Choroid plexus epithelial cell (primary cell): ENCODE measurements around the gene SATB1.

Experiments
- DNase-seq: peaks from one replicate; pipeline ENCODE4 v3.0.0-alpha.2; 2010; ENCODE audit warnings: low read depth
- H3K4me3 ChIP-seq: 2 replicates; pipeline ENCODE4 v1.5.1; 2011; ENCODE audit warnings: low read depth, mild to moderate bottlenecking, control low read depth, low read length, moderate library complexity
- TF ChIP-seq, protein P1 (sequence below): conservative IDR thresholded peaks from 2 replicates; pipeline ENCODE4 v1.5.1; 2011; ENCODE audit warnings: low read depth, mild to moderate bottlenecking, control low read depth, inconsistent platforms, low read length, moderate library complexity

Gene SATB1

DNA sequence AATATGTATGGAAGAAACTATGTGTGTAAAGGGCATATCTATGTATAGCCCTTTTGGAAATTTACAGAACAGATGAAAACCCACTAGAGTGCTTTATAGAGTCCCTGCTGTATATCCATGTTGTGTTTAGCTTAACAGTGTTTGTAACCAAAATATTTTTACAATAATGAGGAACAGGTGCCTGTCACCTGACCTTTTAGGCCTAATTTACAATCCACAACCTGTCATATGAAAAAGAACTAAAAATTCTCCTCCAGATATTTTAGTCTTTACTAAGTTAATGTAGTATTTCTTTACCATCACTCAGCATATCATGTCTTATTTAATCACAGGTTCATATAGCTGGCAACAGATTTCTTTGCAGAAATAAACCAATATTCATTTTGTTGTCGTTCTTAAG is 16.4 kb upstream of the SATB1 start:
- TF ChIP-seq, protein P1, sequence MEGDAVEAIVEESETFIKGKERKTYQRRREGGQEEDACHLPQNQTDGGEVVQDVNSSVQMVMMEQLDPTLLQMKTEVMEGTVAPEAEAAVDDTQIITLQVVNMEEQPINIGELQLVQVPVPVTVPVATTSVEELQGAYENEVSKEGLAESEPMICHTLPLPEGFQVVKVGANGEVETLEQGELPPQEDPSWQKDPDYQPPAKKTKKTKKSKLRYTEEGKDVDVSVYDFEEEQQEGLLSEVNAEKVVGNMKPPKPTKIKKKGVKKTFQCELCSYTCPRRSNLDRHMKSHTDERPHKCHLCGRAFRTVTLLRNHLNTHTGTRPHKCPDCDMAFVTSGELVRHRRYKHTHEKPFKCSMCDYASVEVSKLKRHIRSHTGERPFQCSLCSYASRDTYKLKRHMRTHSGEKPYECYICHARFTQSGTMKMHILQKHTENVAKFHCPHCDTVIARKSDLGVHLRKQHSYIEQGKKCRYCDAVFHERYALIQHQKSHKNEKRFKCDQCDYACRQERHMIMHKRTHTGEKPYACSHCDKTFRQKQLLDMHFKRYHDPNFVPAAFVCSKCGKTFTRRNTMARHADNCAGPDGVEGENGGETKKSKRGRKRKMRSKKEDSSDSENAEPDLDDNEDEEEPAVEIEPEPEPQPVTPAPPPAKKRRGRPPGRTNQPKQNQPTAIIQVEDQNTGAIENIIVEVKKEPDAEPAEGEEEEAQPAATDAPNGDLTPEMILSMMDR = no peak
- no peak overlapping the region for H3K4me3 ChIP-seq
- no peak for DNase-seq

DNA sequence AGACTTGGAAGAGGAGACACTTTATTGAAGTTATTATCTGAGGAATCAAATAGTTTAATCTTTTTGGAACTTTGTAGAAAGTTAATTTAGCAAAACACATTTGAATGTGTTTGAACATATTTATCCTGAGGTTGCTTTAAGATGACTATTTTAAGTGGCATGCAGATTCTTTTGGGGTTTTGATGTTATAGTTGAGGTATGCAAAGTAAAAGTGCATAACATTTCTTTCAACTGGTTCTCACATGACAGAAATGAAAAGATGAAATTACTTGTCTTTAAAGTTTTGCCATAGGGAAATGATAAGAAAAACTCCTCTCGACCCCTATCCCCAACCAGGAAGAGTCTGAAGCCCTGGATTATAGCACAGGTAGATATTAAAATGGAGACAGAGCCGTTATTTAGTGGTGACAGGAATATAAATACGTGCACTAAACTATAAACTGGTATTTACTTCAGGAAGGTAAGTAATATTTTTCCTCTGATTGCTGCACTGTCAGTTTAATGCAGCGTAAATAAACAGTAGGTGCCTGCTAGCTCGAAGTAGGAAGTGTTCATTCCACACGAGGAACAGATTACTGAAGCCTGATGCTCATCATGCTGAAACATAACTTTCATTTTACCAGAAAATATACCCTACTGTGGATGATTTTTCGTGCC is 15.1 kb upstream of the SATB1 start:
- DNase-seq = no peak
- no peak overlapping the region for H3K4me3 ChIP-seq
- TF ChIP-seq, protein P1 = no peak

DNA sequence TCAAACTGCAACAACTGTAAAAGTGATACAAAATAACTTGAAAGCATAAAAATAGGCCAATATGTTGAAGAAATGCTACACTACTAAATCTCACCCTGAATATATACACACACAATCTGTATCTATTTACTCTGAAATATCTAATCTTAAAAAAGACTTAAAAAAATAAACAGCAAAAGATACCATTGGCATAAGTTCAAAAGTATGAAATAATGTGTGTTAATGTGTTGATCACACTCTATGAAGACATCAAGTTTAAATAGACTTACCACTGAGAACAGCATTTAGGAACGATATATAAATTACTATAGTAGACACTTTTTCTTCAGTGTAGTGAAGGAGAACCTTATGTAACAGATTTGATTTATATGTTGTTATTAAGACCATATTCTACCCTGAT is 14.1 kb upstream of the SATB1 start:
- no peak overlapping the region for H3K4me3 ChIP-seq
- no peak for DNase-seq
- TF ChIP-seq, protein P1 = no peak

DNA sequence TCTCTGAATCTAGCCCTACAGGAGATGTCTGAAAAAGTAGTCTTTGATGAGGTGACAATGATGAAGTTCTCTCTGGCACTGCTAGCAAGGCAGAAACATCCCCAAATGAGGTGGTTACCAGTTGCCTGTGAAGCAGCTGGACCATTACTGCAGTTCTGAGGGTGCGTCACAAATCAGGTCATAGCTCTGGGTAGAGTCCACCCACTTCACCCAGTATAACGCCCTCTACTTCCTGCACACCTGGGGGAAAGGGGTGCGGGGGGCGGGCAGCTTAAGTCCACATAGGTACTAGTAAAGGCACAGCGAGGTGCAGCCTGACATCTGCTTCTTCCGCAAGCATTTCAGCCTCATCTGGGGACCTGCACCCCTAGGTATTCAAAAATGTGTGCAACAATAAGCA is 13.4 kb upstream of the SATB1 start:
- TF ChIP-seq, protein P1 = no peak
- no peak overlapping the region for H3K4me3 ChIP-seq
- DNase-seq = no peak

DNA sequence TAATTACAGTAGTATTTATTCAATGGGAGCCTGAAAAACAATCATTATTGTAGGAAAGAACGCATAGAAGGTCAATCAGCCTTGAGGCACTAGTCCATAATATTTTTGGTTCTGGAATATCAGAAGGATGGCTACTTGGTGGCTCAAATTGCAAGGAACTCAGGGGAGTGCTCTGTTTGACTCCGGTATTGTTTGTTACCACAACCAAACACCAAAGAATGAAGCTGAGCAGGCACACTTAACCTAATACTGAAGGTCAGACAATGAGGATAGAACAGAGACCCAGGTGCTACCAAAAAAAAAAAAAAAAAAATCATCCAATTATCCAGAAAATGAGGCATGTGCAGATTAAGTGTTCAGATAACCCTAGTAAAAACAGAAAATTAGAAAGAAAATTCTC is 11.1 kb upstream of the SATB1 start:
- no peak for DNase-seq
- H3K4me3 ChIP-seq = no peak overlapping the region
- TF ChIP-seq, protein P1 = no peak

DNA sequence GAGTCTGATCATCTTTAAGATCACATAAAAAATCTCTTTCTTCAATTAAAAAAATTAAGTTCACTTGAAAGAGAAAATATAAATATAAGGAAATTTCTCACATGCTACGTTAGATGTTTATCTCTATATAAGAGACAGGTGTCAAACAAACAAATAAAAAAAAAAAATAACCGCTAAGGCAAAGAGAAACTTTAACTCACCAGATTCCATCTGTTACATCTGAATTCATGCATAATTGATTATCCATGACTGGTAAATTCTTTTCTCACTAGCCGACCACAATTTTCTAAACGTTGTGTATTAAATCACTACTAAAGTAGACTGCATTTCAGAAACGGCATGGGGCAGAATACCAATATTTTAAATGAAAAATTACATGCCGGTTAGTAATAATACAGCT is 9.6 kb upstream of the SATB1 start:
- H3K4me3 ChIP-seq = no peak overlapping the region
- TF ChIP-seq, protein P1 = no peak
- DNase-seq = no peak

DNA sequence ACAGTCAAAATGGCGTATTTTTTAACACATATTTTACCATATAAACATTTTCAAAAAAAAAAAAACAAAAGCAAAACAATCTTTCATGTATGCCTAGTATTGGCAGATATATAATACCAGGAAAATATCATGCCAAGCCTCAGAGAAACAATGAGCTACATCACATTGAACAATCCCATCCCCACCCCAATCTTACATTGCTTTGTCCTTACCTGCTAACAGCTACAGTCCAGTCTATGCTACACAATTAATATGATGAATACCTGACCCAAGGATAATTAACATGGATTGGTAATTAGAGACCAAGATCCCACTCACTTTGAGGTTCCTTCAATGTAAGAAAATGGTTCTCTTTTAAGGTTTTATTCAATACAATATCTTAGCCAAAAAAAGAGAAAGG is 7.6 kb upstream of the SATB1 start:
- TF ChIP-seq, protein P1 = no peak
- H3K4me3 ChIP-seq = no peak overlapping the region
- DNase-seq = no peak
